MM.1S (cell line): Measurements from ENCODE around the gene SLC23A2.

Source experiments
- DNase-seq: peaks from one replicate; pipeline ENCODE4 v3.0.0-alpha.2; 2015
- H2AFZ ChIP-seq: fragments of 300-600 bp; sonication (generic); 2 replicates; pipeline ENCODE4 v1.6.0; 2016; ENCODE audit warnings: antibody characterized with exemption, low read length
- H3F3A ChIP-seq: fragments of 300-600 bp; sonication (generic); 2 replicates; pipeline ENCODE4 v1.6.1; 2016; ENCODE audit warnings: mild to moderate bottlenecking, antibody characterized with exemption, low read length, moderate library complexity, mixed read lengths; ENCODE audit not compliant: insufficient read depth
- H3K27ac ChIP-seq: fragments of 300-600 bp; sonication (generic); 2 replicates; pipeline ENCODE4 v1.5.1; 2016; ENCODE audit warnings: mild to moderate bottlenecking, low read length
- H3K27me3 ChIP-seq: fragments of 300-600 bp; sonication (generic); replicated peaks from 2 replicates; pipeline ENCODE4 v1.6.0; 2016; ENCODE audit warnings: low read length; ENCODE audit not compliant: insufficient read depth
- H3K36me3 ChIP-seq: fragments of 300-600 bp; sonication (generic); replicated peaks from 2 replicates; pipeline ENCODE4 v1.6.1; 2016; ENCODE audit warnings: mild to moderate bottlenecking, low read length, mixed read lengths; ENCODE audit not compliant: insufficient read depth
- H3K4me1 ChIP-seq: fragments of 300-600 bp; sonication (generic); 2 replicates; pipeline ENCODE4 v1.6.1; 2016; ENCODE audit warnings: low read length, mixed read lengths
- H3K4me2 ChIP-seq: fragments of 300-600 bp; sonication (generic); 2 replicates; pipeline ENCODE4 v1.6.0; 2016; ENCODE audit warnings: low read depth, low read length
- H3K4me3 ChIP-seq: fragments of 300-600 bp; sonication (generic); 2 replicates; pipeline ENCODE4 v1.5.1; 2016; ENCODE audit warnings: low read length, mixed read lengths
- H3K79me2 ChIP-seq: fragments of 300-600 bp; sonication (generic); 2 replicates; pipeline ENCODE4 v1.6.1; 2016; ENCODE audit warnings: mixed run types, low read length, mixed read lengths
- H3K9ac ChIP-seq: fragments of 300-600 bp; sonication (generic); 2 replicates; pipeline ENCODE4 v1.6.1; 2016; ENCODE audit warnings: low read length, mixed read lengths
- H3K9me2 ChIP-seq: fragments of 300-600 bp; sonication (generic); replicated peaks from 2 replicates; pipeline ENCODE4 v1.6.1; 2016; ENCODE audit warnings: mild to moderate bottlenecking, low read length, mixed read lengths; ENCODE audit not compliant: insufficient read depth
- H3K9me3 ChIP-seq: fragments of 300-600 bp; sonication (generic); replicated peaks from 2 replicates; pipeline ENCODE4 v1.6.1; 2016; ENCODE audit warnings: mild to moderate bottlenecking, low read length, mixed read lengths; ENCODE audit not compliant: insufficient read depth
- H4K20me1 ChIP-seq: fragments of 300-600 bp; sonication (generic); 2 replicates; pipeline ENCODE4 v1.6.1; 2016; ENCODE audit warnings: mild to moderate bottlenecking, low read length, moderate library complexity, mixed read lengths; ENCODE audit not compliant: insufficient read depth
- EZH2 ChIP-seq: fragments of 300-600 bp; sonication (generic); optimal IDR thresholded peaks from 2 replicates; pipeline ENCODE3; 2017; ENCODE audit warnings: low read depth, mild to moderate bottlenecking, antibody characterized with exemption, low read length, mixed read lengths
- EZH2phosphoT487 ChIP-seq: fragments of 300-600 bp; sonication (generic); IDR thresholded peaks from 2 replicates; pipeline ENCODE4 v1.6.1; 2018; ENCODE audit warnings: antibody characterized with exemption, low read length
- TF ChIP-seq, protein P1 (sequence below): fragments of 300-600 bp; sonication (generic); IDR thresholded peaks from 2 replicates; pipeline ENCODE4 v1.5.1; 2016; ENCODE audit warnings: antibody characterized with exemption, low read length, mixed read lengths

SLC23A2 gene

DNA sequence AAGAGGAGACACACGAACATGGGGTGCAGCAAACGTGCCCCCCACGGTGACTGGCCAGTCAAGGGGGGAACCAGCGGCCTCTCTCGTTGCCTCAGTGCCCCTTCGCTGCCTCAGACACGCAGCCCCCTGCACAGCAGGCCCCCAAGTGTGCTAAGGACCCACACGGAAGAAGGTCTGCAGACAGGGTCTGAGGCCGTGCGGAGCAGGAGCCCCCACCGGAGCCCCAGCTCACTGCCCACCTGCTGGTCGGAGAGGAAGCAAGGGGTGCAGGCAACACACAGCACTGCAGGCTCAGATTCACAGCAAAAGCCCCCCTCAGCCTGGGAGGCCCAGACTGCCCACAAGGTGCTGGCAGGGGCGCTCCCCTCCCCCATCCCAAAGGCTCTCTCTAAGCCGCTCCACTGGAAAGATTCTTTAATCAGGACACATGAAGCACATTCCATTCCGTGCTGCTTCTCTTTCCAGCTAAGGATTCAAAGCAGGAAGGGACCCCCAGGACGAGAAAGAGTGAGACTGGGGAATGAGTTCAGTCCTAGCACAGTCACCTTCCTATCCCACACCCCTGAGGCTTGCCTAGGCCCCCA, 105.1 kb downstream of the SLC23A2 start:
- Histone ChIP-seq H3F3A (peaks cover 24% of the 10 kb centered on the region), H3K9ac (peak overlapping the region; percentile 57), H3K4me3 (no peak overlapping the region), H3K9me3 (no peaks in the 10 kb centered on the region), H3K79me2 (peaks cover 15% of the 10 kb centered on the region), H3K4me2 (peak overlapping the region; percentile 74; the same call in 1 of the 2 replicates), H3K4me1 (peaks cover 55% of the 10 kb centered on the region), H3K27ac (peak overlapping the region; percentile 89), H3K27me3 (no peaks in the 10 kb centered on the region), H3K36me3 (no peaks in the 10 kb centered on the region), H2AFZ (no peak overlapping the region), H4K20me1 (no peaks in the 10 kb centered on the region), H3K9me2 (no peaks in the 10 kb centered on the region)
- no peak for DNase-seq
- no peak for TF ChIP-seq EZH2phosphoT487
- no peak for TF ChIP-seq EZH2
- TF ChIP-seq, protein P1, sequence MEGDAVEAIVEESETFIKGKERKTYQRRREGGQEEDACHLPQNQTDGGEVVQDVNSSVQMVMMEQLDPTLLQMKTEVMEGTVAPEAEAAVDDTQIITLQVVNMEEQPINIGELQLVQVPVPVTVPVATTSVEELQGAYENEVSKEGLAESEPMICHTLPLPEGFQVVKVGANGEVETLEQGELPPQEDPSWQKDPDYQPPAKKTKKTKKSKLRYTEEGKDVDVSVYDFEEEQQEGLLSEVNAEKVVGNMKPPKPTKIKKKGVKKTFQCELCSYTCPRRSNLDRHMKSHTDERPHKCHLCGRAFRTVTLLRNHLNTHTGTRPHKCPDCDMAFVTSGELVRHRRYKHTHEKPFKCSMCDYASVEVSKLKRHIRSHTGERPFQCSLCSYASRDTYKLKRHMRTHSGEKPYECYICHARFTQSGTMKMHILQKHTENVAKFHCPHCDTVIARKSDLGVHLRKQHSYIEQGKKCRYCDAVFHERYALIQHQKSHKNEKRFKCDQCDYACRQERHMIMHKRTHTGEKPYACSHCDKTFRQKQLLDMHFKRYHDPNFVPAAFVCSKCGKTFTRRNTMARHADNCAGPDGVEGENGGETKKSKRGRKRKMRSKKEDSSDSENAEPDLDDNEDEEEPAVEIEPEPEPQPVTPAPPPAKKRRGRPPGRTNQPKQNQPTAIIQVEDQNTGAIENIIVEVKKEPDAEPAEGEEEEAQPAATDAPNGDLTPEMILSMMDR, result no peak

DNA sequence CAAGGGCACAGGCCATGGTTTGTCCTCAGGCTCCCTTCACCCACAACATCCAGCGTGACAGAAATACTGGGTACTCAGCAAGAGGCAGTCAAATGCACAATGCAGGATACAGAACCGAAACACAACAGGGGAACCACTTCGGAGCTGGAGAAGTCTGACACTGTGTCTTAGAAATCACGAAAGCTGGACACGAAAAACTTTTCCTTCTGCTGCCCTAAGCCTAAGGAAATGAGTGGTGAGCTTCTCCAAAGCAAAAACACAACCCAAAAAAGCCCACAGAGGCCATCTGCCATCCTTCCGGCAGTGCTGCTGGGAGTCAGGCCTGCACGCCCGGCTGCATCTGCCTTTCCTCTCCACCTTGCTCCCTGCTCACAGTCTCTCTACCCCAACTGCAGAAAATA, 106.3 kb downstream of the SLC23A2 start:
- Histone ChIP-seq H4K20me1 (no peaks in the 10 kb centered on the region), H3F3A (peaks cover 24% of the 10 kb centered on the region), H3K4me3 (peak overlapping the region; percentile 28), H3K79me2 (peaks cover 15% of the 10 kb centered on the region), H3K27ac (peak overlapping the region; percentile 89), H3K4me1 (peaks cover 50% of the 10 kb centered on the region), H3K36me3 (no peaks in the 10 kb centered on the region), H2AFZ (peak overlapping the region; percentile 33), H3K9me3 (no peaks in the 10 kb centered on the region), H3K4me2 (peak overlapping the region; percentile 74), H3K9me2 (no peaks in the 10 kb centered on the region), H3K9ac (peak overlapping the region; percentile 57), H3K27me3 (no peaks in the 10 kb centered on the region)
- peak; percentile 51 for DNase-seq
- TF ChIP-seq, protein P1, result no peak
- TF ChIP-seq EZH2 (no peak), EZH2phosphoT487 (no peak)

DNA sequence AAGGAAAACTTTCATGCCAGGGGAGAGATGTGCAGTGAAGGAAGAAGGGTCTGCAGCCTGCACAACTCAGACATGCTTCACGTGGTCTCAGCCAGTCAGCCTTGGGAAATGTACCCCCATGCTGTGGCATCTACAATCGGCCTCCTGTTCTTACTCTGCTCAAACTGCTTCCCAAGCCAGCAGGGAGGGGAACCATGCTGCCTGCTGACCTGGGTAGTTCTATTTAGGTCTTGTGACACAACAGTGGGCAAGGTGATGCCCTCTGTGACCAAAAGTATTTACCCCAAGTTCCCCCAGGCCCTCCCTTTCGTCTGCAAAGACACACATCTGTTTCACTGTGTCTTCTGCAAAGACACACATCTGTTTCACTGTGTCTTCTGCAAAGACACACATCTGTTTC, 106.9 kb downstream of the SLC23A2 start:
- no peaks in the 10 kb centered on the region for H3K36me3 ChIP-seq
- no peak overlapping the region for H3K4me3 ChIP-seq
- no peaks in the 10 kb centered on the region for H3K9me2 ChIP-seq
- TF ChIP-seq EZH2, result no peak
- no peak for TF ChIP-seq EZH2phosphoT487
- TF ChIP-seq, protein P1, result no peak
- no peaks in the 10 kb centered on the region for H4K20me1 ChIP-seq
- peak overlapping the region; percentile 57; the same call in 1 of the 2 replicates for H3K9ac ChIP-seq
- no peaks in the 10 kb centered on the region for H3K9me3 ChIP-seq
- H3K79me2 ChIP-seq, result peaks cover 15% of the 10 kb centered on the region
- H3F3A ChIP-seq, result peaks cover 24% of the 10 kb centered on the region
- DNase-seq, result peak; percentile 60
- peak overlapping the region; percentile 33; the same call in 1 of the 2 replicates for H2AFZ ChIP-seq
- H3K27ac ChIP-seq, result peak overlapping the region; percentile 89
- H3K27me3 ChIP-seq, result no peaks in the 10 kb centered on the region
- H3K4me1 ChIP-seq, result peaks cover 50% of the 10 kb centered on the region
- H3K4me2 ChIP-seq, result peak overlapping the region; percentile 74
